Activated CD4-positive, alpha-beta T cell treated with anti-CD3 and anti-CD28 coated beads, Interleukin-10, Interleukin-2, amounts not matched to agents 100 ng/mL and 50 ng/mL, durations not matched to agents 16 hours and 8 hours (primary cell): ENCODE data around the gene LIMS3.
"Not testable (repeated sequence)": the region's sequence is repeated elsewhere in the genome, so short reads cannot be mapped to it uniquely, and the experiment has no call there.

Experiments used
- DNase-seq: peaks from one replicate; pipeline ENCODE4 v3.0.0-alpha.2; 2020

Gene LIMS3

GRCh38 chr2:109898462-109899336 is at the start of gene LIMS3:
TSS of gene LIMS3 (plus strand) at chr2:109898688. CDS start at chr2:109898729, 41 bp downstream.
- DNase-seq: not testable (repeated sequence)

GRCh38 chr2:109871129-109871751 is 27.2 kb upstream of the LIMS3 start:
- not testable (repeated sequence) for DNase-seq

GRCh38 chr2:109876625-109877024 is 21.9 kb upstream of the LIMS3 start:
- not testable (repeated sequence) for DNase-seq

- DNase-seq: not testable (repeated sequence)
Observed at GRCh38 chr2:109882112-109882511, 16.4 kb upstream of the LIMS3 start.

- not testable (repeated sequence) for DNase-seq
Observed at GRCh38 chr2:109888414-109888813, 10.1 kb upstream of the LIMS3 start.

GRCh38 chr2:109889909-109890308 is 8.6 kb upstream of the LIMS3 start:
- not testable (repeated sequence) for DNase-seq

- not testable (repeated sequence) for DNase-seq
Observed at GRCh38 chr2:109891024-109891423, 7.5 kb upstream of the LIMS3 start.

- not testable (repeated sequence) for DNase-seq
Observed at GRCh38 chr2:109893736-109894135, 4.8 kb upstream of the LIMS3 start.

GRCh38 chr2:109894141-109894540 is 4.3 kb upstream of the LIMS3 start:
- not testable (repeated sequence) for DNase-seq

GRCh38 chr2:109895090-109895869 is 3.2 kb upstream of the LIMS3 start:
- DNase-seq: not testable (repeated sequence)

- DNase-seq: not testable (repeated sequence)
Observed at GRCh38 chr2:109896212-109896611, 2.3 kb upstream of the LIMS3 start.

- not testable (repeated sequence) for DNase-seq
Observed at GRCh38 chr2:109897769-109898461, 573 bp upstream of the LIMS3 start.

GRCh38 chr2:109905796-109906195 is 7.3 kb downstream of the LIMS3 start:
- DNase-seq: not testable (repeated sequence)

- DNase-seq: not testable (repeated sequence)
Observed at GRCh38 chr2:109908626-109909025, 10.1 kb downstream of the LIMS3 start.

- not testable (repeated sequence) for DNase-seq
Observed at GRCh38 chr2:109910789-109911188, 12.3 kb downstream of the LIMS3 start.

- not testable (repeated sequence) for DNase-seq
Observed at GRCh38 chr2:109913911-109914310, 15.4 kb downstream of the LIMS3 start.

GRCh38 chr2:109914552-109914951 is 16.1 kb downstream of the LIMS3 start:
- DNase-seq: not testable (repeated sequence)

- DNase-seq: not testable (repeated sequence)
Observed at GRCh38 chr2:109915830-109916229, 17.3 kb downstream of the LIMS3 start.

- DNase-seq: not testable (repeated sequence)
Observed at GRCh38 chr2:109920162-109920561, 21.7 kb downstream of the LIMS3 start.

- not testable (repeated sequence) for DNase-seq
Observed at GRCh38 chr2:109921543-109922384, 23.3 kb downstream of the LIMS3 start.

GRCh38 chr2:109924481-109924880 is 26.0 kb downstream of the LIMS3 start:
- not testable (repeated sequence) for DNase-seq
